ENCODE data around the gene ZMAT3. TPM values are rescaled to one million over a fixed set of nuclear protein-coding genes. Genes with fewer than 3 reads are reported as not detected.

ZMAT3 gene
- total and polyA plus RNA-seq, 8 donors: 1.4 to 13.1 (median 9.0) TPM

DNA sequence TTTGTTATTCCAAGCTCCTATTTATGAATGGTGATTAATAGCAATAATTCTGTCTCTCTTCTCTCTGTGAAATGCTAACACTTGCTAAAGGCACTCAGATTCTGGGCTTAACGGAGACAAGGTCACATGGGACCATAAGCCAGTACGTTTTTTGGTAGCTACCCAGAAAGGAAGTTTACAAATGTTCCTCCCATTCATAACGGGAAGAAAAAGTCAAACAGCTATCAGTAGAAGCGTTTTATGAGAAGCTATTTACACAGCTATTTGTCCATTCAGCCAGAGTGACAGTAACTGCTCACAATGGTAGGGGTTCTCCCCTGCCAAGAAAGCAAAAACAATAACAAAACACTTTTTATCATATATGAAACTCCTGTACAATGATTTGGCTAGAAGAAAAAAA is 51.5 kb downstream of the ZMAT3 start:
- Histone ChIP-seq H3K4me3 (no peak overlapping the region), H3K4me1 (peaks cover 0 to 5% (median 5%) of the 10 kb centered on the region in 3 donors), H3K27me3 (no peaks in the 10 kb centered on the region), H3K9me3 (no peaks in the 10 kb centered on the region), H3K36me3 (no peaks in the 10 kb centered on the region), H3K27ac (no peak overlapping the region)
- TF ChIP-seq, protein P1, sequence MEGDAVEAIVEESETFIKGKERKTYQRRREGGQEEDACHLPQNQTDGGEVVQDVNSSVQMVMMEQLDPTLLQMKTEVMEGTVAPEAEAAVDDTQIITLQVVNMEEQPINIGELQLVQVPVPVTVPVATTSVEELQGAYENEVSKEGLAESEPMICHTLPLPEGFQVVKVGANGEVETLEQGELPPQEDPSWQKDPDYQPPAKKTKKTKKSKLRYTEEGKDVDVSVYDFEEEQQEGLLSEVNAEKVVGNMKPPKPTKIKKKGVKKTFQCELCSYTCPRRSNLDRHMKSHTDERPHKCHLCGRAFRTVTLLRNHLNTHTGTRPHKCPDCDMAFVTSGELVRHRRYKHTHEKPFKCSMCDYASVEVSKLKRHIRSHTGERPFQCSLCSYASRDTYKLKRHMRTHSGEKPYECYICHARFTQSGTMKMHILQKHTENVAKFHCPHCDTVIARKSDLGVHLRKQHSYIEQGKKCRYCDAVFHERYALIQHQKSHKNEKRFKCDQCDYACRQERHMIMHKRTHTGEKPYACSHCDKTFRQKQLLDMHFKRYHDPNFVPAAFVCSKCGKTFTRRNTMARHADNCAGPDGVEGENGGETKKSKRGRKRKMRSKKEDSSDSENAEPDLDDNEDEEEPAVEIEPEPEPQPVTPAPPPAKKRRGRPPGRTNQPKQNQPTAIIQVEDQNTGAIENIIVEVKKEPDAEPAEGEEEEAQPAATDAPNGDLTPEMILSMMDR (IDR thresholded peaks at IDR 0.05): no peak
- intact Hi-C loops (cut with DNase I): no loop called here
- DNase-seq (no peak), ATAC-seq (peak; percentile 46 to 73 (median 66)), FAIRE-seq (no peak)
- 1 to 2% methylated on average over 4 of the region's 4 CpGs for WGBS, 2 donors

DNA sequence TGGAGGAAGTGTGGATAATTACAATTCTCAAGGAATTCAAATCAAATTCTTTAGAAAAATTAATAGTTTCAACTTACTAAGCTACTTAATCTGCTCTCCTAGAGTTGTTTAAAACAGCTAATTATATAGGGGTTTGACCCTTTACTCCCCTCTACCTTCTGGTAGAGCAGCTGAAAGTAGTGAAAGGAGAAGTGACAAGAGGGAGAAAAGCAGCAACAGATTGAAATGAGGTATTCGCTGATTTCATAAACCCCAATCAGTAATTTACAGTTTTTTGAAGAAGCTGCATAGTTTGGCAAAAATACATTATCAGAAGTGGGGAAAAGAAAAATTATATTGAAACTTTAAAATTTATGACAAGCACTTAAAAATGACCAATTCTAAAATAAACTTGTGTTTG is 52.8 kb downstream of the ZMAT3 start:
- no peak for DNase-seq
- FAIRE-seq: no peak
- intact Hi-C loops (cut with DNase I): loop anchor here in 2 of 3 donors (5.0 to 10.0 kb wide), 2 partner anchors 296 to 298 kb away; no protein-coding TSS in a partner anchor
- H3K36me3 ChIP-seq: no peaks in the 10 kb centered on the region
- H3K4me3 ChIP-seq: no peak overlapping the region
- H3K9me3 ChIP-seq: no peaks in the 10 kb centered on the region
- no peak overlapping the region for H3K27ac ChIP-seq
- H3K4me1 ChIP-seq: peaks cover 0 to 5% (median 5%) of the 10 kb centered on the region in 3 donors
- no peak for ATAC-seq
- WGBS, 2 donors: 94 to 97% methylated on average over 1 of the region's 1 CpG
- TF ChIP-seq, protein P1 (IDR thresholded peaks at IDR 0.05): no peak
- H3K27me3 ChIP-seq: no peaks in the 10 kb centered on the region

DNA sequence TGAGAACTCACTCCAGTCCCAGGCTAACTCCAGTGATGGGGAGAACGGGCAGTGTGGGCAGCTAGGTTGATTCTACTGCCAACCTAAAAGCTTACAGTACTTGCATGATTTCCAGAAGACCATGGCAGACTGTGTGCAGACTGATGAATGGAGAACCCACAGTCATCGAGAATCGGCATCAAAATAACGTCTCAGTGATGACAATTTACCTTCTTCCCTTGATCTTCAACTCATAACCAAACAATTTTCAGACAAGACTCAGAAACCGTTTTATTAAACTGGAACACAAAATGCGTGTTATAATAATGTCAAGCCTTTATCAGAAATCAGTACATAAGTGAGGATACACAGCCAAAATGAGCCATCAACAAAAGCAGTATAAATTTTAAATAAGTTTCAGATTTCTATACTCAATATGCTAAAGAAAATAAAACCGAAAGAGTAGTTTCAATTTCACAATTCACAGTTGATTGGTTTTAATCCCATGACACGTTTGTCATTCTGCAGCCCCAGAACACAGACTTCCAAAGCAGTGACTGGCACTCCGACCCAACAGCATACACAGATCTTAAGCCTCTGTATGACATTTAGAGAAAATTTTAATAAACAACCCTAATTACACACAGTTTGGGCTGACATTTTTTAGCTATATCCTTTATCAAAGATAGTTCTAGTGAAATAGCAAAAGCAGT is 54.5 kb downstream of the ZMAT3 start:
- Histone ChIP-seq H3K27ac (no peak overlapping the region), H3K9me3 (no peaks in the 10 kb centered on the region), H3K4me1 (peaks cover 0 to 5% (median 5%) of the 10 kb centered on the region in 3 donors), H3K27me3 (no peaks in the 10 kb centered on the region), H3K36me3 (no peaks in the 10 kb centered on the region), H3K4me3 (no peak overlapping the region)
- ATAC-seq (no peak), DNase-seq (no peak), FAIRE-seq (no peak)
- TF ChIP-seq, protein P1 (IDR thresholded peaks at IDR 0.05): no peak
- intact Hi-C loops (cut with DNase I): loop anchor here in 2 of 3 donors (5.0 to 10.0 kb wide), 2 partner anchors 298 to 300 kb away; no protein-coding TSS in a partner anchor
- WGBS, 2 donors: 79 to 87% methylated on average over 9 of the region's 9 CpGs

DNA sequence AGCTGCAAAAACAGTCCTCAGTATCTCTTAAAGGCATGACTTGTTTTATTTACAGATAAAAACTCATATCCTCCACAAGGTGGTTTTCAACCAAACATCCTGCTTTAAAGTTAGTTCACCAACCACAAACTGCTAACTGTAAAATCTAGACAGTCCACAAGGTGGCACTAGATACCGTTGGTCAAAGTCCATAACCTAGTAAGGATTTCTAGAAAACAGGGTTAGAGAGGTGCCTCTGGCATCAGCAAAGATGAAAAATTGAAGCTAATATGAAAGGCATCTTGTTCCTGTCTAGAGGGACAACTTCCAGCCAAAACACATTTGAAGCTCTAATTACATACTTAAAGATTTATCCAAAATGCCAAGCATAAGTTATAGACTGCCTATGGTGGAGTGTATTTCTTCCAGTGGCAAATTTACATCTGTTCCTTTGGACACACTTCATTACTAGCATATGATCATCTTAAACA is 56.0 kb downstream of the ZMAT3 start:
- ATAC-seq (peak; percentile 72 to 97 (median 95)), DNase-seq (peak in 2 of 6 donors; percentile 20 to 50), FAIRE-seq (peak; percentile 94)
- 0 to 5% methylated on average over 1 of the region's 1 CpG for WGBS, 2 donors
- no peaks in the 10 kb centered on the region for H3K27me3 ChIP-seq
- no peaks in the 10 kb centered on the region for H3K36me3 ChIP-seq
- H3K4me1 ChIP-seq: peaks cover 0 to 5% (median 5%) of the 10 kb centered on the region in 3 donors
- no peaks in the 10 kb centered on the region for H3K9me3 ChIP-seq
- intact Hi-C loops (cut with DNase I): loop anchor here in 2 of 3 donors (5.0 to 10.0 kb wide), 2 partner anchors 299 to 302 kb away; no protein-coding TSS in a partner anchor
- TF ChIP-seq, protein P1 (IDR thresholded peaks at IDR 0.05): peak; percentile 68 to 82 (median 74)
- no peak overlapping the region for H3K27ac ChIP-seq
- no peak overlapping the region for H3K4me3 ChIP-seq

DNA sequence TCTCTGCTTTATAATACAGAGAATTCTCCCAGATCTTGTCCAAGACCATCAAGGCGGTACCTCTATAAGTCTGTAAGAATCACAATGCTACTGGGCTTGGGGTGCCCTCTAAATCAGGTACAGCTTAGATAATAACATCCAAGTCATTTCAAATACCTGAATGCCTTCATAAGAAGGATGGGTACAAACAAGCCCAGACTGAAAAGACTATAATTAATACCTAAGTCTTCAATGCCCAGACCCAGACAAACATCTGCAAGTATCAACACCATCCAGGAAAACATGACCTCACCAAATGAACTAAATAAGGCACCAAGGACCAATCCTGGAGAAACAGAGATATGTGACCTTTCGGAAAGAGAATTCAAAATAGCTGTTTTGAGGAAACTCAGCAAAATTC is 65.9 kb downstream of the ZMAT3 start:
- Histone ChIP-seq H3K27me3 (no peaks in the 10 kb centered on the region), H3K4me1 (no peaks in the 10 kb centered on the region), H3K9me3 (no peaks in the 10 kb centered on the region), H3K4me3 (no peak overlapping the region), H3K36me3 (no peaks in the 10 kb centered on the region), H3K27ac (no peak overlapping the region)
- no peak for DNase-seq
- no peak for ATAC-seq
- TF ChIP-seq, protein P1 (IDR thresholded peaks at IDR 0.05): no peak
- no peak for FAIRE-seq
- intact Hi-C loops (cut with DNase I): no loop called here
- 95 to 97% methylated on average over 2 of the region's 2 CpGs for WGBS, 2 donors

Data from pancreas (tissue), 10 donors.